ENCODE results near the gene PRSS27. TPM values are rescaled to one million over a fixed set of nuclear protein-coding genes. Genes with fewer than 3 reads are reported as not detected.

Gene PRSS27
- polyA plus RNA-seq, 1 of the 3 experiments (the other 2 are of a cell fraction), result 7.7 TPM

DNA sequence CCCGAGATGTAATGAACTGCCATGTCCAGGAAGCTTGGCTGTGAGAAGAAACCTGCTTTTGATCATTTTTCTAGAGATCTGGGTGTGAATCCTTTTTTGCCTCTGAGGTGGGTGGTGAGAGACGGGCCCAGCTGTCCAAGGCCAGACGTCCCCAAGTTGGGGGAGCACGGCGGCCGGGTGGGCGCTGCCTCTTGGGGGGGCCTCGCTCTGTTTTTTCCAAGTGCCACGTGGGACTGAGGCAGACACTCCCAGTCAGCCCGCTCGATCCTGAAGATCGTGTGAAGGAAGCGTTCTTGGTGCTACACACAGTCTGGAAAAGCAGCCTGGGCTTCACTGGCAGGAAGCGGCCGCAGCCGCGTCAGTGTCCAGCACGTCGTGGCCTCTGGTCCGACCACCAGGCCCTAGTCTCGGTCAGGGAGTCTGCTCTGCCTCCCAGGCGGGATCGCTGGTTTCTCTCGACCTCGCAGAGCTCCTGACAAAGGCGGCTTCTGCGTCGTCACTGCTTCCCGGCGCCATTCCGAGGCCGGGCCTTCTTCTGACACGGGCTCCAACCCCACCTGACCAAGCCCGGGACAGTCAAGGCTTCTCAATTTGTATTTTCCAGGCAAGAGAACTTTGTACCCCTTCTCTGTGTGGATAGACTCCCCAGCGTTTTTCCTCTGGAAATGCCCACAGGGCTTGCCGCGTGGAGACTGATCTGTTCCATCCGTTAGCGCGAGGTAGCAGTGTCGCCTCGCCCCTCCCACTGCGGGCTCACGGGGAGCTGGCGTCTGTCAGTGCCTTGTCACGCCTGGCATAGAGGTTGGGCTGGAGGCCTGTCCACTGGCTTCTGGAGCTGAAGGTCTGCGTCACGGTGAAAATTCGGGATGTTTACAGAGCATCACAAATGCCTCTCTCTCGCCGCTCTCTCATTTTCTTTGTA, 12.4 kb downstream of the PRSS27 start (continued):
- no peak for TF ChIP-seq USF2 (IDR thresholded peaks at IDR 0.05; ENCODE audit: borderline replicate concordance, low read depth, low read length)
- TF ChIP-seq POLR2AphosphoS5 (IDR thresholded peaks at IDR 0.05; ENCODE audit: low read depth, low read length), result no peak
- TF ChIP-seq, protein P1, sequence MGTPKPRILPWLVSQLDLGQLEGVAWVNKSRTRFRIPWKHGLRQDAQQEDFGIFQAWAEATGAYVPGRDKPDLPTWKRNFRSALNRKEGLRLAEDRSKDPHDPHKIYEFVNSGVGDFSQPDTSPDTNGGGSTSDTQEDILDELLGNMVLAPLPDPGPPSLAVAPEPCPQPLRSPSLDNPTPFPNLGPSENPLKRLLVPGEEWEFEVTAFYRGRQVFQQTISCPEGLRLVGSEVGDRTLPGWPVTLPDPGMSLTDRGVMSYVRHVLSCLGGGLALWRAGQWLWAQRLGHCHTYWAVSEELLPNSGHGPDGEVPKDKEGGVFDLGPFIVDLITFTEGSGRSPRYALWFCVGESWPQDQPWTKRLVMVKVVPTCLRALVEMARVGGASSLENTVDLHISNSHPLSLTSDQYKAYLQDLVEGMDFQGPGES (IDR thresholded peaks at IDR 0.05; ENCODE audit: low read depth, low read length), result no peak
- TF ChIP-seq, protein P2, sequence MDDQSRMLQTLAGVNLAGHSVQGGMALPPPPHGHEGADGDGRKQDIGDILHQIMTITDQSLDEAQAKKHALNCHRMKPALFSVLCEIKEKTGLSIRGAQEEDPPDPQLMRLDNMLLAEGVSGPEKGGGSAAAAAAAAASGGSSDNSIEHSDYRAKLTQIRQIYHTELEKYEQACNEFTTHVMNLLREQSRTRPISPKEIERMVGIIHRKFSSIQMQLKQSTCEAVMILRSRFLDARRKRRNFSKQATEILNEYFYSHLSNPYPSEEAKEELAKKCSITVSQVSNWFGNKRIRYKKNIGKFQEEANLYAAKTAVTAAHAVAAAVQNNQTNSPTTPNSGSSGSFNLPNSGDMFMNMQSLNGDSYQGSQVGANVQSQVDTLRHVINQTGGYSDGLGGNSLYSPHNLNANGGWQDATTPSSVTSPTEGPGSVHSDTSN (IDR thresholded peaks at IDR 0.05), result no peak
- no peak for TF ChIP-seq EP300 (IDR thresholded peaks at IDR 0.05; ENCODE audit: borderline replicate concordance in 1 of 2, low read depth in 1 of 2, low read length in 1 of 2)

- no peak overlapping the region for H2AFZ ChIP-seq (ENCODE audit: low read depth)
- H3K27me3 ChIP-seq (ENCODE audit: insufficient read depth), result no peaks in the 10 kb centered on the region
- no peak overlapping the region for H3K4me3 ChIP-seq (ENCODE audit: low read depth in 2 of 2, low read length in 1 of 2)
- DNase-seq, result no peak
- H3K9ac ChIP-seq, result no peak overlapping the region
- no peaks in the 10 kb centered on the region; a peak in 1 of 4 replicates for H3K4me1 ChIP-seq (ENCODE audit: control insufficient read depth in 1 of 2, insufficient read depth in 2 of 2, low read depth in 1 of 2, low read length in 1 of 2)
- H3K9me3 ChIP-seq, result no peaks in the 10 kb centered on the region
- 92% methylated on average over 15 of the region's 22 CpGs for WGBS (ENCODE audit: low lambda C conversion rate)
- no peaks in the 10 kb centered on the region for H4K20me1 ChIP-seq (ENCODE audit: insufficient read depth)
- H3K36me3 ChIP-seq (replicated peaks in 1 of 2; ENCODE audit: control insufficient read depth in 1 of 2, insufficient read depth in 2 of 2, low read length in 1 of 2), result peaks cover 0 to 57% of the 10 kb centered on the region in 2 experiments
- no peaks in the 10 kb centered on the region for H3F3A ChIP-seq (replicated peaks; ENCODE audit: insufficient read depth)
- no peak overlapping the region for H3K4me2 ChIP-seq
- H3K27ac ChIP-seq (ENCODE audit: low read depth in 2 of 2, low read length in 1 of 2), result no peak overlapping the region
- CTCF ChIA-PET, result interaction anchor here (0.6 kb wide), 1 partner anchor 8 kb away, joined by 3 read pairs; no protein-coding TSS in a partner anchor
- POLR2A ChIA-PET, result no interaction called here
- no peaks in the 10 kb centered on the region for H3K9me2 ChIP-seq
- H3K79me2 ChIP-seq (ENCODE audit: insufficient read depth), result 0 out of 2 replicates have a peak, but pooled peaks cover 4% of the 10 kb centered on the region
- TF ChIP-seq RFX5 (IDR thresholded peaks at IDR 0.05; ENCODE audit: low read length) (no peak), EP300 (IDR thresholded peaks at IDR 0.05; ENCODE audit: borderline replicate concordance in 1 of 2, low read depth in 1 of 2, low read length in 1 of 2) (no peak), EZH2phosphoT487 (IDR thresholded peaks at IDR 0.05; ENCODE audit: borderline replicate concordance, low read depth) (no peak), TEAD4 (IDR thresholded peaks at IDR 0.05; ENCODE audit: borderline replicate concordance, insufficient read depth) (no peak), TAF1 (IDR thresholded peaks at IDR 0.05; ENCODE audit: borderline replicate concordance, low read depth, low read length) (no peak), JUND (IDR thresholded peaks at IDR 0.05) (no peak), USF2 (IDR thresholded peaks at IDR 0.05; ENCODE audit: borderline replicate concordance, low read depth, low read length) (no peak), TCF12 (IDR thresholded peaks at IDR 0.05) (no peak), FOSL2 (IDR thresholded peaks at IDR 0.05; ENCODE audit: borderline replicate concordance, low read depth) (no peak), GATA2 (CRISPR knock-in tag; IDR thresholded peaks at IDR 0.05) (no peak)
- TF ChIP-seq, protein P3, sequence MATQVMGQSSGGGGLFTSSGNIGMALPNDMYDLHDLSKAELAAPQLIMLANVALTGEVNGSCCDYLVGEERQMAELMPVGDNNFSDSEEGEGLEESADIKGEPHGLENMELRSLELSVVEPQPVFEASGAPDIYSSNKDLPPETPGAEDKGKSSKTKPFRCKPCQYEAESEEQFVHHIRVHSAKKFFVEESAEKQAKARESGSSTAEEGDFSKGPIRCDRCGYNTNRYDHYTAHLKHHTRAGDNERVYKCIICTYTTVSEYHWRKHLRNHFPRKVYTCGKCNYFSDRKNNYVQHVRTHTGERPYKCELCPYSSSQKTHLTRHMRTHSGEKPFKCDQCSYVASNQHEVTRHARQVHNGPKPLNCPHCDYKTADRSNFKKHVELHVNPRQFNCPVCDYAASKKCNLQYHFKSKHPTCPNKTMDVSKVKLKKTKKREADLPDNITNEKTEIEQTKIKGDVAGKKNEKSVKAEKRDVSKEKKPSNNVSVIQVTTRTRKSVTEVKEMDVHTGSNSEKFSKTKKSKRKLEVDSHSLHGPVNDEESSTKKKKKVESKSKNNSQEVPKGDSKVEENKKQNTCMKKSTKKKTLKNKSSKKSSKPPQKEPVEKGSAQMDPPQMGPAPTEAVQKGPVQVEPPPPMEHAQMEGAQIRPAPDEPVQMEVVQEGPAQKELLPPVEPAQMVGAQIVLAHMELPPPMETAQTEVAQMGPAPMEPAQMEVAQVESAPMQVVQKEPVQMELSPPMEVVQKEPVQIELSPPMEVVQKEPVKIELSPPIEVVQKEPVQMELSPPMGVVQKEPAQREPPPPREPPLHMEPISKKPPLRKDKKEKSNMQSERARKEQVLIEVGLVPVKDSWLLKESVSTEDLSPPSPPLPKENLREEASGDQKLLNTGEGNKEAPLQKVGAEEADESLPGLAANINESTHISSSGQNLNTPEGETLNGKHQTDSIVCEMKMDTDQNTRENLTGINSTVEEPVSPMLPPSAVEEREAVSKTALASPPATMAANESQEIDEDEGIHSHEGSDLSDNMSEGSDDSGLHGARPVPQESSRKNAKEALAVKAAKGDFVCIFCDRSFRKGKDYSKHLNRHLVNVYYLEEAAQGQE (IDR thresholded peaks at IDR 0.05; ENCODE audit: low read depth, low read length), result no peak
- TF ChIP-seq, protein P2 (IDR thresholded peaks at IDR 0.05), result no peak
- TF ChIP-seq, protein P4, sequence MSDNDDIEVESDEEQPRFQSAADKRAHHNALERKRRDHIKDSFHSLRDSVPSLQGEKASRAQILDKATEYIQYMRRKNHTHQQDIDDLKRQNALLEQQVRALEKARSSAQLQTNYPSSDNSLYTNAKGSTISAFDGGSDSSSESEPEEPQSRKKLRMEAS (IDR thresholded peaks at IDR 0.05; ENCODE audit: low read depth), result no peak
- TF ChIP-seq, protein P1 (IDR thresholded peaks at IDR 0.05; ENCODE audit: low read depth, low read length), result no peak
Observed at GRCh38 chr16:2706611-2707311, 13.3 kb downstream of the PRSS27 start.
